Iris pigment epithelial cell (primary cell): ENCODE data around the gene HCRTR2.

ENCODE experiments used
- DNase-seq: peaks from one replicate; pipeline ENCODE4 v3.0.0-alpha.2; 2011; ENCODE audit warnings: low read depth

The HCRTR2 gene

GRCh38 chr6:55327169-55327568 lies 152.9 kb downstream of the HCRTR2 start, which contains the start of gene GFRAL:
Gene GFRAL (plus strand): TSS chr6:55327469. CDS start chr6:55327555, 86 bp downstream.
- no peak for DNase-seq
